HepG2 (cell line): ENCODE data around the gene SUSD6. TPM values are rescaled to one million over a fixed set of nuclear protein-coding genes. Genes with fewer than 3 reads are reported as not detected.

Source experiments
- ATAC-seq: fragments of 200-7000 bp; cut with Tn5 transposase; 3 replicates; pipeline ENCODE4 v1.9.1; 2020; ENCODE audit warnings: mild to moderate bottlenecking, moderate library complexity
- BruUV-seq: library from RNA; stranded (reverse); fragments of 400-500 nt; replicated peaks from 2 replicates; lab custom pipeline; 2021; lab: Mats Ljungman, UMichigan
- CTCF ChIA-PET: fragments of 300-600 bp; formaldehyde crosslinking; extraction: SDS; loops from one replicate; lab custom pipeline; 2021; ENCODE audit warnings: low total read pairs, inconsistent platforms, low intra/inter-chr PET ratio; lab: Yijun Ruan, JAX
- POLR2A ChIA-PET: fragments of 350-600 bp; sonication (Branson Sonifier 250); formaldehyde crosslinking; loops from one replicate; lab custom pipeline; 2020; ENCODE audit warnings: antibody characterized with exemption, inconsistent platforms; lab: Yijun Ruan, JAX
- DNase-seq: peaks from one replicate; pipeline ENCODE4 v3.0.0-alpha.2; 2015; ENCODE audit warnings: low spot score
- FAIRE-seq: peaks from 3 replicates; lab custom pipeline; 2011; peaks lifted over from hg19 to GRCh38; lab: Jason Lieb, UNC
- H2AFZ ChIP-seq: one replicate; pipeline ENCODE4 v1.6.1; 2011; ENCODE audit warnings: low read length, inconsistent platforms
- H3K27ac ChIP-seq: fragments of 300-600 bp; 3 replicates; pipeline ENCODE4 v1.8.0; 2011; ENCODE audit warnings: mixed run types, mild to moderate bottlenecking, mixed read lengths, low read length, inconsistent platforms; ENCODE audit not compliant: insufficient read depth; ENCODE audit errors: extremely low read length
- H3K27me3 ChIP-seq, 2 experiments: fragments of 200-600 bp in 1 of 2; 2 replicates in 1 of 2; 3 replicates in 1 of 2; pipeline versions ENCODE4 v1.6.0 to v1.8.0; 2011; ENCODE audit warnings: low read length in 2 of 2, mild to moderate bottlenecking in 2 of 2, moderate library complexity in 2 of 2, inconsistent platforms in 1 of 2; ENCODE audit not compliant: insufficient read depth in 2 of 2, control insufficient read depth in 1 of 2
- H3K36me3 ChIP-seq, 2 experiments: fragments of 200-600 bp in 1 of 2; replicated peaks in 1 of 2; 2 replicates in 1 of 2; 3 replicates in 1 of 2; pipeline versions ENCODE4 v1.5.1 to v1.8.0; 2011; ENCODE audit warnings: low read length in 2 of 2, inconsistent platforms in 1 of 2; ENCODE audit not compliant: insufficient read depth in 2 of 2, control insufficient read depth in 1 of 2
- H3K4me1 ChIP-seq: 2 replicates; pipeline ENCODE4 v1.5.1; 2012; ENCODE audit warnings: low read length, inconsistent platforms; ENCODE audit not compliant: insufficient read depth
- H3K4me2 ChIP-seq: 2 replicates; pipeline ENCODE4 v1.6.0; 2011; ENCODE audit warnings: low read depth, low read length, inconsistent platforms
- H3K4me3 ChIP-seq, 3 experiments: fragments of 200-600 bp in 1 of 3; sonication (generic), shearing (Covaris generic) in 1 of 3; replicated peaks in 1 of 3; 2 replicates each; pipeline ENCODE4 v1.5.1; 2011 to 2016; ENCODE audit warnings: low read length in 3 of 3, inconsistent platforms in 2 of 3, low read depth in 2 of 3, mild to moderate bottlenecking in 2 of 3, control low read depth in 1 of 3, mixed read lengths in 1 of 3; ENCODE audit not compliant: insufficient read depth in 1 of 3
- H3K79me2 ChIP-seq: one replicate; pipeline ENCODE4 v1.6.1; 2011; ENCODE audit warnings: low read length, inconsistent platforms; ENCODE audit not compliant: insufficient read depth
- H3K9ac ChIP-seq: 2 replicates; pipeline ENCODE4 v1.6.0; 2011; ENCODE audit warnings: mild to moderate bottlenecking, low read depth, low read length, inconsistent platforms; ENCODE audit not compliant: insufficient read depth
- H3K9me3 ChIP-seq: 2 replicates; pipeline ENCODE4 v1.5.1; 2012; ENCODE audit warnings: mild to moderate bottlenecking, low read length
- H4K20me1 ChIP-seq: 2 replicates; pipeline ENCODE4 v1.6.0; 2011; ENCODE audit warnings: inconsistent platforms, mild to moderate bottlenecking, low read length, moderate library complexity; ENCODE audit not compliant: insufficient read depth
- EEA1 ChIP-seq: sonication (generic); formaldehyde crosslinking; IDR thresholded peaks from 2 replicates; pipeline ENCODE4 v1.5.1; 2020; ENCODE audit warnings: mild to moderate bottlenecking, missing genetic modification reagents, borderline replicate concordance
- FOSL1 ChIP-seq: sonication (generic); formaldehyde crosslinking; IDR thresholded peaks from 2 replicates; pipeline ENCODE4 v1.9.0; 2021; ENCODE audit warnings: missing genetic modification reagents, borderline replicate concordance
- JDP2 ChIP-seq: sonication (generic); formaldehyde crosslinking; IDR thresholded peaks from 2 replicates; pipeline ENCODE4 v1.8.1; 2022; ENCODE audit warnings: missing genetic modification reagents, borderline replicate concordance
- MEIS1 ChIP-seq: sonication (generic); formaldehyde crosslinking; IDR thresholded peaks from 2 replicates; pipeline ENCODE4 v1.9.0; 2021; ENCODE audit warnings: mild to moderate bottlenecking, missing genetic modification reagents, moderate library complexity, borderline replicate concordance
- NR0B2 ChIP-seq: sonication (generic); formaldehyde crosslinking; IDR thresholded peaks from 2 replicates; pipeline ENCODE4 v1.4.0; 2020; ENCODE audit warnings: mild to moderate bottlenecking, missing genetic modification reagents
- SIX1 ChIP-seq: sonication (generic); formaldehyde crosslinking; IDR thresholded peaks from 2 replicates; pipeline ENCODE4 v1.4.0; 2020; ENCODE audit warnings: missing genetic modification reagents, borderline replicate concordance
- SRY ChIP-seq: sonication (generic); formaldehyde crosslinking; IDR thresholded peaks from 2 replicates; pipeline ENCODE4 v1.8.0; 2022; ENCODE audit warnings: mild to moderate bottlenecking, missing genetic modification reagents
- THAP8 ChIP-seq: sonication (generic); formaldehyde crosslinking; IDR thresholded peaks from 2 replicates; pipeline ENCODE4 v1.5.1; 2020; ENCODE audit warnings: missing genetic modification reagents, mild to moderate bottlenecking, borderline replicate concordance
- TSC22D2 ChIP-seq: sonication (generic); formaldehyde crosslinking; IDR thresholded peaks from 2 replicates; pipeline ENCODE4 v1.5.1; 2020; ENCODE audit warnings: missing genetic modification reagents, mild to moderate bottlenecking, borderline replicate concordance
- ZC3H4 ChIP-seq: sonication (generic); formaldehyde crosslinking; IDR thresholded peaks from 2 replicates; pipeline ENCODE4 v1.4.0; 2020; ENCODE audit warnings: missing genetic modification reagents, borderline replicate concordance
- ZNF333 ChIP-seq: sonication (generic); formaldehyde crosslinking; IDR thresholded peaks from 2 replicates; pipeline ENCODE4 v1.4.0; 2020; ENCODE audit warnings: mild to moderate bottlenecking, missing genetic modification reagents, borderline replicate concordance
- ZNF430 ChIP-seq: sonication (generic); formaldehyde crosslinking; IDR thresholded peaks from 2 replicates; pipeline ENCODE4 v1.9.0; 2021; ENCODE audit warnings: mild to moderate bottlenecking, missing genetic modification reagents
- ZNF605 ChIP-seq: sonication (generic); formaldehyde crosslinking; IDR thresholded peaks from 2 replicates; pipeline ENCODE4 v1.8.0; 2022; ENCODE audit warnings: mild to moderate bottlenecking, missing genetic modification reagents
- ZNF629 ChIP-seq: sonication (generic); formaldehyde crosslinking; conservative IDR thresholded peaks from 2 replicates; pipeline ENCODE4 v1.5.0; 2020; ENCODE audit warnings: missing genetic modification reagents
- ZSCAN31 ChIP-seq: sonication (generic); formaldehyde crosslinking; IDR thresholded peaks from 2 replicates; pipeline ENCODE4 v1.5.0; 2020; ENCODE audit warnings: low read depth, mild to moderate bottlenecking, missing genetic modification reagents
- WGBS: methylation state at CpG from one replicate; pipeline ENCODE4 v1.1.6; 2017; ENCODE audit warnings: low lambda C conversion rate; 5-methylcytosine and 5-hydroxymethylcytosine counted together
- in situ Hi-C: cut with HindIII; loops from 2 replicates; pipeline ENCODE4 v1.10.0; 2017; ENCODE audit warnings: low pct_unique_long_range_greater_than_20kb; ENCODE audit not compliant: extremely low pct_ligation_motif_present
- intact Hi-C: fragments of 100-400 bp; cut with micrococcal nuclease; formaldehyde crosslinking; loops from one replicate; pipeline ENCODE4 v1.10.0; 2022; ENCODE audit not compliant: unreplicated experiment
- polyA plus RNA-seq, 8 experiments: library from polyadenylated mRNA; depleted of rRNA in 3 of 8; stranded (reverse) in 7 of 8; unstranded in 1 of 8; fragments of >200 nt; fragmentation: Illumina TruSeq in 4 of 8; extraction: Trizol in 4 of 8; gene quantifications; 2 replicates each; pipeline versions ENCODE4 v1.2.1 to v1.2.3, GENCODE V29; 2011 to 2016; ENCODE audit warnings: low read depth in 4 of 8, missing spikeins in 1 of 8, mixed read lengths in 1 of 8; ENCODE audit not compliant: insufficient read depth in 1 of 8
- total RNA-seq, 5 experiments: library from RNA; depleted of rRNA; stranded (reverse); fragments of >200 nt; fragmentation: Illumina TruSeq; extraction: Trizol; gene quantifications; 2 replicates each; pipeline ENCODE4 v1.2.3, GENCODE V29; 2016; ENCODE audit warnings: low read depth in 1 of 5

SUSD6 gene
- total and polyA plus RNA-seq, 2 of the 13 experiments (the other 11 are each of a cell fraction or from before 2014, with no cell fraction given), result 7.2 to 7.4 TPM

GRCh38 chr14:69671365-69672030 is 60.1 kb downstream of the SUSD6 start:
- H4K20me1 ChIP-seq, result no peaks in the 10 kb centered on the region
- no peak overlapping the region for H3K4me3 ChIP-seq
- CTCF ChIA-PET, result no interaction called here
- DNase-seq (no peak), ATAC-seq (no peak), FAIRE-seq (no peak)
- no TSS peak for BruUV-seq
- TF ChIP-seq ZSCAN31 (CRISPR knock-in tag) (no peak), THAP8 (CRISPR knock-in tag) (no peak), FOSL1 (CRISPR knock-in tag) (no peak), NR0B2 (no peak)
- no peak overlapping the region for H3K9ac ChIP-seq
- H3K27me3 ChIP-seq, result no peaks in the 10 kb centered on the region
- H2AFZ ChIP-seq, result no peak overlapping the region
- H3K36me3 ChIP-seq, result no peaks in the 10 kb centered on the region; a peak in 1 of 5 replicates
- in situ Hi-C loops (no loop called here), intact Hi-C loops (no loop called here)
- H3K9me3 ChIP-seq, result no peaks in the 10 kb centered on the region
- no peak overlapping the region for H3K4me2 ChIP-seq
- WGBS, result 96% methylated on average over 7 of the region's 8 CpGs
- peaks cover 38% of the 10 kb centered on the region for H3K4me1 ChIP-seq
- H3K79me2 ChIP-seq, result peaks cover 8% of the 10 kb centered on the region
- POLR2A ChIA-PET, result no interaction called here
- no peak overlapping the region for H3K27ac ChIP-seq

GRCh38 chr14:69672356-69672755 is 61.0 kb downstream of the SUSD6 start:
- Histone ChIP-seq H3K4me1 (peaks cover 30% of the 10 kb centered on the region), H3K4me3 (no peak overlapping the region), H2AFZ (no peak overlapping the region), H4K20me1 (no peaks in the 10 kb centered on the region), H3K36me3 (no peaks in the 10 kb centered on the region; a peak in 1 of 5 replicates), H3K9me3 (no peaks in the 10 kb centered on the region), H3K4me2 (no peak overlapping the region), H3K27ac (no peak overlapping the region), H3K27me3 (no peaks in the 10 kb centered on the region), H3K9ac (no peak overlapping the region), H3K79me2 (peaks cover 5% of the 10 kb centered on the region)
- WGBS, result no CpG with 5 or more reads among the region's 1 CpG
- no peak for ATAC-seq
- in situ Hi-C loops, result no loop called here
- ChIA-PET CTCF (no interaction called here), POLR2A (no interaction called here)
- DNase-seq, result no peak
- no TSS peak for BruUV-seq
- FAIRE-seq, result no peak
- intact Hi-C loops, result no loop called here
- TF ChIP-seq TSC22D2 (CRISPR knock-in tag) (no peak), SRY (CRISPR knock-in tag) (no peak), ZC3H4 (CRISPR knock-in tag) (no peak), ZNF629 (CRISPR knock-in tag) (no peak), MEIS1 (no peak), ZNF333 (CRISPR knock-in tag) (no peak), JDP2 (CRISPR knock-in tag) (no peak), EEA1 (CRISPR knock-in tag) (no peak), SIX1 (CRISPR knock-in tag) (no peak), ZNF430 (CRISPR knock-in tag) (no peak), ZNF605 (CRISPR knock-in tag) (no peak)
